ENCODE data around the gene THSD4.

DNA sequence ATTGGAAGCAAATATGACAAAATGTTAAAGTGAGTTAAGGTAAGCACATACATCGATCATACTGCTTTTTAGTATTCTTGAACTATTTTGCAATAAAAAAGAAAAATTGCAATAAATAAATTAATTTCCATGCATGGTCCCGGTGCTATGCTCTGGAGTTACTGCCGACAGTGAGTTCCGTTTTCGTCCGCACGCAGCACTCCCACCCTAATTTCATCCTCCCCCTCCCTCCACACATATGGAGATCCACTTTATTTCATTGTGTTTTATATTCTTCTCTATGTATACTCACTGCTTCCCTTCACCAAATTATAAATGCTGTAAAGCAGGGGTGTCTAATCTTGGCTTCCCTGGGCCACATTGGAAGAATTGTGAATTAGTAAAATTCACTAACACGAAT is 247.3 kb downstream of the THSD4 start:
- TF ChIP-seq, protein P1, sequence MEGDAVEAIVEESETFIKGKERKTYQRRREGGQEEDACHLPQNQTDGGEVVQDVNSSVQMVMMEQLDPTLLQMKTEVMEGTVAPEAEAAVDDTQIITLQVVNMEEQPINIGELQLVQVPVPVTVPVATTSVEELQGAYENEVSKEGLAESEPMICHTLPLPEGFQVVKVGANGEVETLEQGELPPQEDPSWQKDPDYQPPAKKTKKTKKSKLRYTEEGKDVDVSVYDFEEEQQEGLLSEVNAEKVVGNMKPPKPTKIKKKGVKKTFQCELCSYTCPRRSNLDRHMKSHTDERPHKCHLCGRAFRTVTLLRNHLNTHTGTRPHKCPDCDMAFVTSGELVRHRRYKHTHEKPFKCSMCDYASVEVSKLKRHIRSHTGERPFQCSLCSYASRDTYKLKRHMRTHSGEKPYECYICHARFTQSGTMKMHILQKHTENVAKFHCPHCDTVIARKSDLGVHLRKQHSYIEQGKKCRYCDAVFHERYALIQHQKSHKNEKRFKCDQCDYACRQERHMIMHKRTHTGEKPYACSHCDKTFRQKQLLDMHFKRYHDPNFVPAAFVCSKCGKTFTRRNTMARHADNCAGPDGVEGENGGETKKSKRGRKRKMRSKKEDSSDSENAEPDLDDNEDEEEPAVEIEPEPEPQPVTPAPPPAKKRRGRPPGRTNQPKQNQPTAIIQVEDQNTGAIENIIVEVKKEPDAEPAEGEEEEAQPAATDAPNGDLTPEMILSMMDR (IDR thresholded peaks at IDR 0.05; ENCODE audit: poor library complexity, severe bottlenecking), result no peak
- TF ChIP-seq POLR2AphosphoS5 (IDR thresholded peaks at IDR 0.05) (no peak), EZH2 (IDR thresholded peaks at IDR 0.05; ENCODE audit: borderline replicate concordance, insufficient read depth, low read length, poor library complexity, severe bottlenecking) (no peak), TAF1 (IDR thresholded peaks at IDR 0.05; ENCODE audit: low read depth) (no peak), RAD21 (conservative IDR thresholded peaks at IDR 0.05) (no peak), EP300 (conservative IDR thresholded peaks at IDR 0.05; ENCODE audit: poor library complexity, severe bottlenecking) (no peak), SMC3 (conservative IDR thresholded peaks at IDR 0.05; ENCODE audit: poor library complexity) (no peak), MXI1 (conservative IDR thresholded peaks at IDR 0.05; ENCODE audit: poor library complexity, severe bottlenecking) (no peak)

Data from neural cell (in vitro differentiated cells).